H1 (cell line): ENCODE measurements around the gene IKZF1. TPM values are rescaled to one million over a fixed set of nuclear protein-coding genes. Genes with fewer than 3 reads are reported as not detected.

Experiments
- CTCF ChIA-PET: fragments of 300-600 bp; sonication (Branson Sonifier 250); formaldehyde crosslinking; loops from one replicate; lab custom pipeline; 2021; ENCODE audit not compliant: partially characterized antibody; lab: Charles Lee
- POLR2A ChIA-PET: fragments of 300-600 bp; sonication (Branson Sonifier 250); formaldehyde crosslinking; loops from one replicate; lab custom pipeline; 2021; ENCODE audit warnings: inconsistent platforms; ENCODE audit not compliant: partially characterized antibody; lab: Charles Lee
- DNase-seq, 2 experiments: peaks; one replicate each; pipeline versions ENCODE4 v3.0.0 to v3.0.0-alpha.2; 2010 to 2022; ENCODE audit warnings: low spot score in 2 of 2, low read depth in 1 of 2, mixed read lengths in 1 of 2
- FAIRE-seq: peaks from 2 replicates; lab custom pipeline; 2011; peaks lifted over from hg19 to GRCh38; lab: Jason Lieb, UNC
- H2AFZ ChIP-seq: 2 replicates; pipeline ENCODE4 v1.8.1; 2012; ENCODE audit warnings: low read length, inconsistent platforms
- H2AK5ac ChIP-seq: 2 replicates; pipeline ENCODE4 v1.6.1; 2013; ENCODE audit warnings: low read depth, low read length
- H2BK120ac ChIP-seq: replicated peaks from 2 replicates; pipeline ENCODE3; 2013; ENCODE audit warnings: low read depth, low read length, inconsistent platforms
- H2BK12ac ChIP-seq: 2 replicates; pipeline ENCODE4 v1.6.1; 2013; ENCODE audit warnings: low read depth, low read length
- H2BK15ac ChIP-seq: 2 replicates; pipeline ENCODE4 v1.6.1; 2013; ENCODE audit warnings: low read length
- H2BK20ac ChIP-seq: 2 replicates; pipeline ENCODE4 v1.6.1; 2013; ENCODE audit warnings: low read length
- H2BK5ac ChIP-seq: 2 replicates; pipeline ENCODE4 v1.6.1; 2013; ENCODE audit warnings: low read depth, low read length
- H3K14ac ChIP-seq: 2 replicates; pipeline ENCODE4 v1.6.1; 2013; ENCODE audit warnings: inconsistent platforms; ENCODE audit not compliant: insufficient read length
- H3K18ac ChIP-seq: 2 replicates; pipeline ENCODE4 v1.6.1; 2013; ENCODE audit warnings: low read length; ENCODE audit errors: extremely low read depth
- H3K23ac ChIP-seq: 2 replicates; pipeline ENCODE4 v1.6.1; 2013; ENCODE audit warnings: inconsistent platforms; ENCODE audit not compliant: insufficient read length
- H3K23me2 ChIP-seq: 2 replicates; pipeline ENCODE4 v1.6.1; 2013; ENCODE audit warnings: low read depth, low read length
- H3K27ac ChIP-seq: 2 replicates; pipeline ENCODE4 v1.6.1; 2011; ENCODE audit warnings: low read depth, low read length, inconsistent platforms
- H3K27me3 ChIP-seq, 4 experiments: replicated peaks in 1 of 4; 1 replicate in 1 of 4; 2 replicates in 3 of 4; pipeline versions ENCODE4 v1.6.1 to v1.8.1; 2011 to 2013; ENCODE audit warnings: low read length in 3 of 4, mild to moderate bottlenecking in 3 of 4, inconsistent platforms in 2 of 4, mixed read lengths in 2 of 4, moderate library complexity in 1 of 4; ENCODE audit not compliant: control insufficient read depth in 3 of 4, insufficient read depth in 3 of 4; ENCODE audit errors: extremely low read depth in 1 of 4
- H3K36me3 ChIP-seq, 4 experiments: 2 replicates each; pipeline versions ENCODE4 v1.6.1 to v1.8.1; 2011 to 2013; ENCODE audit warnings: mild to moderate bottlenecking in 4 of 4, low read length in 3 of 4, moderate library complexity in 2 of 4, control low read depth in 1 of 4, inconsistent platforms in 1 of 4; ENCODE audit not compliant: insufficient read depth in 4 of 4, control insufficient read depth in 2 of 4
- H3K4ac ChIP-seq: replicated peaks from 2 replicates; pipeline ENCODE3; 2013; ENCODE audit warnings: low read length, low read depth, mixed read lengths, inconsistent platforms; ENCODE audit not compliant: insufficient read length
- H3K4me1 ChIP-seq, 4 experiments: replicated peaks in 1 of 4; 1 replicate in 1 of 4; 2 replicates in 3 of 4; pipeline versions ENCODE4 v1.6.1 to v1.8.1; 2011 to 2013; ENCODE audit warnings: low read length in 3 of 4, inconsistent platforms in 2 of 4, mixed read lengths in 1 of 4; ENCODE audit not compliant: insufficient read depth in 4 of 4, control insufficient read depth in 3 of 4
- H3K4me2 ChIP-seq, 2 experiments: 2 replicates each; pipeline versions ENCODE4 v1.6.1 to v1.8.1; 2011 to 2013; ENCODE audit warnings: low read depth in 2 of 2, low read length in 2 of 2, control low read depth in 1 of 2, inconsistent platforms in 1 of 2, mild to moderate bottlenecking in 1 of 2; ENCODE audit not compliant: insufficient read depth in 1 of 2
- H3K4me3 ChIP-seq, 4 experiments: fragments of 200-600, 300-600 bp in 1 of 4; sonication (generic), shearing (Covaris generic), sonication (Bioruptor Twin) in 1 of 4; 2 replicates each; pipeline versions ENCODE4 v1.5.1 to v1.8.1; 2011 to 2016; ENCODE audit warnings: low read length in 4 of 4, low read depth in 3 of 4, control low read depth in 2 of 4, inconsistent platforms in 2 of 4, mild to moderate bottlenecking in 2 of 4, mixed read lengths in 1 of 4, moderate library complexity in 1 of 4; ENCODE audit not compliant: insufficient read depth in 2 of 4; ENCODE audit errors: extremely low read depth in 1 of 4
- H3K56ac ChIP-seq: replicated peaks from 2 replicates; pipeline ENCODE3; 2013; ENCODE audit warnings: low read depth, mild to moderate bottlenecking, mixed read lengths, low read length, inconsistent platforms; ENCODE audit not compliant: insufficient read length
- H3K79me1 ChIP-seq: 2 replicates; pipeline ENCODE4 v1.6.1; 2013; ENCODE audit warnings: low read depth, low read length, control low read depth
- H3K79me2 ChIP-seq, 2 experiments: 2 replicates each; pipeline versions ENCODE4 v1.6.1 to v1.8.1; 2012 to 2013; ENCODE audit warnings: low read length in 2 of 2, mild to moderate bottlenecking in 2 of 2, inconsistent platforms in 1 of 2; ENCODE audit not compliant: insufficient read depth in 2 of 2, control insufficient read depth in 1 of 2
- H3K9ac ChIP-seq, 4 experiments: replicated peaks in 1 of 4; 1 replicate in 1 of 4; 2 replicates in 3 of 4; pipeline versions ENCODE4 v1.6.1 to v1.8.1; 2011 to 2013; ENCODE audit warnings: low read depth in 3 of 4, low read length in 3 of 4, control low read depth in 2 of 4, mild to moderate bottlenecking in 2 of 4, moderate library complexity in 2 of 4, inconsistent platforms in 1 of 4; ENCODE audit errors: extremely low read depth in 1 of 4
- H3K9me3 ChIP-seq, 2 experiments: 2 replicates each; pipeline versions ENCODE4 v1.6.1 to v1.8.1; 2012 to 2013; ENCODE audit warnings: mild to moderate bottlenecking in 2 of 2, moderate library complexity in 2 of 2, control low read depth in 1 of 2, inconsistent platforms in 1 of 2, low read depth in 1 of 2, low read length in 1 of 2, mixed read lengths in 1 of 2; ENCODE audit not compliant: insufficient read depth in 2 of 2
- H4K20me1 ChIP-seq, 2 experiments: replicated peaks in 1 of 2; 2 replicates each; pipeline versions ENCODE3 to v1.8.1; 2011 to 2013; ENCODE audit warnings: inconsistent platforms in 2 of 2, low read length in 2 of 2, mild to moderate bottlenecking in 1 of 2; ENCODE audit not compliant: insufficient read depth in 2 of 2, control insufficient read depth in 1 of 2
- H4K5ac ChIP-seq: 2 replicates; pipeline ENCODE4 v1.6.1; 2013; ENCODE audit warnings: low read length, low read depth, mixed read lengths, inconsistent platforms; ENCODE audit not compliant: insufficient read length
- H4K8ac ChIP-seq: 2 replicates; pipeline ENCODE4 v1.8.0; 2013; ENCODE audit warnings: mild to moderate bottlenecking, moderate library complexity, low read length, inconsistent platforms; ENCODE audit not compliant: insufficient read depth; ENCODE audit errors: extremely low read depth
- H4K91ac ChIP-seq: replicated peaks from 2 replicates; pipeline ENCODE3; 2013; ENCODE audit warnings: low read length, mixed read lengths, inconsistent platforms; ENCODE audit not compliant: insufficient read length
- RNF2 ChIP-seq: fragments of 200-900, 300-1000 bp; sonication (generic); IDR thresholded peaks from 2 replicates; pipeline ENCODE4 v1.7.1; 2016; ENCODE audit warnings: borderline replicate concordance, low read depth, mild to moderate bottlenecking, antibody characterized with exemption, low read length; ENCODE audit not compliant: poor library complexity, severe bottlenecking; ENCODE audit errors: missing control alignments
- WGBS, 2 experiments: shearing (Covaris generic) in 1 of 2; methylation state at CpG; one replicate each; pipeline versions ENCODE4 v1.1.6 to v1.1.7; 2013 to 2015; ENCODE audit warnings: low lambda C conversion rate in 2 of 2, mixed read lengths in 2 of 2, inconsistent platforms in 1 of 2, low coverage in 1 of 2, missing lambda C conversion rate in 1 of 2; ENCODE audit not compliant: insufficient replicate concordance in 2 of 2, insufficient coverage in 1 of 2, insufficient read length in 1 of 2; ENCODE audit errors: extremely low coverage in 1 of 2, missing lambda C conversion rate in 1 of 2; 5-methylcytosine and 5-hydroxymethylcytosine counted together
- polyA plus RNA-seq, 7 experiments: library from polyadenylated mRNA; depleted of rRNA in 3 of 7; stranded (reverse) in 5 of 7; unstranded in 2 of 7; fragments of >200 nt in 5 of 7; fragments of 200-250 nt in 2 of 7; gene quantifications; 1 replicate in 5 of 7; 2 replicates in 1 of 7; 4 replicates in 1 of 7; pipeline versions ENCODE4 v1.2.1 to v1.2.3, GENCODE V29; 2011 to 2013; ENCODE audit warnings: missing spikeins in 2 of 7, mixed read lengths in 2 of 7
- total RNA-seq: library from RNA; stranded (reverse); fragmentation: NEBNext Ultra II Directional; extraction: Animal tissue kit (Norgen Biotek cat#: 25700); gene quantifications from 2 replicates; pipeline ENCODE4 v1.2.1, GENCODE V29; 2021
- TF ChIP-seq, protein P1 (sequence below), 3 experiments: IDR thresholded peaks; 1 replicate in 2 of 3; 2 replicates in 1 of 3; pipeline versions ENCODE4 v1.5.1 to v1.6.1; 2011; ENCODE audit warnings: low read length in 3 of 3, mild to moderate bottlenecking in 3 of 3, inconsistent platforms in 2 of 3, low read depth in 1 of 3, moderate library complexity in 1 of 3; ENCODE audit not compliant: insufficient read depth in 1 of 3; ENCODE audit errors: control extremely low read depth in 1 of 3

The IKZF1 gene
- total and polyA plus RNA-seq, 2 of the 8 experiments (the other 6 are each of a cell fraction or from before 2014, with no cell fraction given): 0.74 to 1.5 TPM

DNA sequence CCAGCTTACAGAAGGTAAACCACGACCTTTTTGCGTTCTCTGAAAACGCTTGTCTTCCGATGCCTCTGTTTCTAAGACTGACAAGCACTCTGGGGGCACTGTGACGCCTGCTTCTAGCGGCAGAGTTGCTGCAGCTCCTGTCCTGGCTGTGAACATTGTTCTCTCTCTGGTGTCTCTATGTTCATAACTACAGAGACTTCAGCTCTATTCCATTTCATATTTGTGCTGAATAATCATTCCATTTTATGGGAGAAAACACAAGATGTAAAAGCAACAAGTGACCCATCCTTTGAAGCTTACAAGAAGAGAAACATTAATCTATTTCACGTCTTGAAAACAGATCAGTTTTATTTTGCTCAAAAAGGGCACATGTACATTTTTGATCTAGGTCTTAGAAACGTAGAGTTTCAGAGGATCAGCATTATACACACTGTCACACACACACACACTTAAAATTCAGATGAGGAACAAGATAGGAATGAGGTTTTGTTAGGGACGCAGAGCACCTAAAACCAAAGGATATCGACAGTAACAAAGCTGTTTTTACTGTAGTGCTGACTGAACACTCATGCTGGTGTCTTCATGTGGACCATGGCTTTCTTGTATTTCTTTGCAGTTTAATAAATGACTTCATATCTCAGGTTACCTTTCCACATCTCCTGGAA, 3.0 kb downstream of the IKZF1 start:
- no peak overlapping the region for H3K18ac ChIP-seq
- H3K14ac ChIP-seq: no peak overlapping the region
- no peak overlapping the region for H2BK20ac ChIP-seq
- ChIA-PET POLR2A (interaction anchor here (1.3 kb wide), 1 partner anchor 112 kb away, joined by 3 read pairs; no protein-coding TSS in a partner anchor), CTCF (interaction anchor here (0.6 to 1.9 kb wide), 5 partner anchors 12 to 854 kb away, joined by 3 to 5 read pairs (median 4); no protein-coding TSS in a partner anchor)
- peaks cover 0 to 4% of the 10 kb centered on the region in 2 experiments; a peak in 2 of 4 replicates for H3K9me3 ChIP-seq
- H3K23me2 ChIP-seq: peaks cover 11% of the 10 kb centered on the region
- no peak overlapping the region for H4K5ac ChIP-seq
- no peak overlapping the region for H3K9ac ChIP-seq
- H3K4me3 ChIP-seq: no peak overlapping the region
- no peak overlapping the region for H2BK12ac ChIP-seq
- H3K4me2 ChIP-seq: no peak overlapping the region
- no peaks in the 10 kb centered on the region for H4K20me1 ChIP-seq
- no peak overlapping the region for H2AK5ac ChIP-seq
- H2AFZ ChIP-seq: no peak overlapping the region
- H2BK5ac ChIP-seq: no peak overlapping the region
- no peak overlapping the region for H4K91ac ChIP-seq
- H3K4ac ChIP-seq: no peak overlapping the region
- peaks cover 15 to 33% (median 28%) of the 10 kb centered on the region in 4 experiments for H3K27me3 ChIP-seq
- no peaks in the 10 kb centered on the region for H3K79me1 ChIP-seq
- H3K23ac ChIP-seq: no peak overlapping the region
- DNase-seq (no peak), FAIRE-seq (no peak)
- H3K4me1 ChIP-seq: peaks cover 0 to 14% (median 7%) of the 10 kb centered on the region in 4 experiments; a peak in 6 of 7 replicates
- H3K36me3 ChIP-seq: no peaks in the 10 kb centered on the region
- no peak overlapping the region for H3K27ac ChIP-seq
- no peak overlapping the region for H4K8ac ChIP-seq
- no peak overlapping the region for H3K56ac ChIP-seq
- H3K79me2 ChIP-seq: no peaks in the 10 kb centered on the region
- TF ChIP-seq, protein P1, sequence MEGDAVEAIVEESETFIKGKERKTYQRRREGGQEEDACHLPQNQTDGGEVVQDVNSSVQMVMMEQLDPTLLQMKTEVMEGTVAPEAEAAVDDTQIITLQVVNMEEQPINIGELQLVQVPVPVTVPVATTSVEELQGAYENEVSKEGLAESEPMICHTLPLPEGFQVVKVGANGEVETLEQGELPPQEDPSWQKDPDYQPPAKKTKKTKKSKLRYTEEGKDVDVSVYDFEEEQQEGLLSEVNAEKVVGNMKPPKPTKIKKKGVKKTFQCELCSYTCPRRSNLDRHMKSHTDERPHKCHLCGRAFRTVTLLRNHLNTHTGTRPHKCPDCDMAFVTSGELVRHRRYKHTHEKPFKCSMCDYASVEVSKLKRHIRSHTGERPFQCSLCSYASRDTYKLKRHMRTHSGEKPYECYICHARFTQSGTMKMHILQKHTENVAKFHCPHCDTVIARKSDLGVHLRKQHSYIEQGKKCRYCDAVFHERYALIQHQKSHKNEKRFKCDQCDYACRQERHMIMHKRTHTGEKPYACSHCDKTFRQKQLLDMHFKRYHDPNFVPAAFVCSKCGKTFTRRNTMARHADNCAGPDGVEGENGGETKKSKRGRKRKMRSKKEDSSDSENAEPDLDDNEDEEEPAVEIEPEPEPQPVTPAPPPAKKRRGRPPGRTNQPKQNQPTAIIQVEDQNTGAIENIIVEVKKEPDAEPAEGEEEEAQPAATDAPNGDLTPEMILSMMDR (IDR thresholded peaks at IDR 0.05; ENCODE audit: control extremely low read depth in 1 of 3, insufficient read depth in 1 of 3, low read depth in 1 of 3, low read length in 3 of 3): peak in 1 of 3 experiments; percentile 2; a peak in 1 of 4 replicates
- no peak for TF ChIP-seq RNF2
- 72% methylated on average over 10 of the region's 10 CpGs; no CpG with 5 or more reads in 1 of the 2 experiments for whole genome bisulfite sequencing, 2 experiments
- H2BK120ac ChIP-seq: no peak overlapping the region
- no peak overlapping the region for H2BK15ac ChIP-seq
